Measurements from ENCODE around the gene ARL3.

The ARL3 gene

GRCh38 chr10:102630663-102631062 is 83.5 kb downstream of the ARL3 start:
- no peak overlapping the region for H3K4me3 ChIP-seq (replicated peaks in 1 of 2; ENCODE audit: low read depth in 2 of 2, low read length in 2 of 2)
- TF ChIP-seq CTCF (IDR thresholded peaks at IDR 0.05; ENCODE audit: low read depth, low read length) = no peak
- DNase-seq (ENCODE audit: low read depth in 2 of 2) = no peak

DNA sequence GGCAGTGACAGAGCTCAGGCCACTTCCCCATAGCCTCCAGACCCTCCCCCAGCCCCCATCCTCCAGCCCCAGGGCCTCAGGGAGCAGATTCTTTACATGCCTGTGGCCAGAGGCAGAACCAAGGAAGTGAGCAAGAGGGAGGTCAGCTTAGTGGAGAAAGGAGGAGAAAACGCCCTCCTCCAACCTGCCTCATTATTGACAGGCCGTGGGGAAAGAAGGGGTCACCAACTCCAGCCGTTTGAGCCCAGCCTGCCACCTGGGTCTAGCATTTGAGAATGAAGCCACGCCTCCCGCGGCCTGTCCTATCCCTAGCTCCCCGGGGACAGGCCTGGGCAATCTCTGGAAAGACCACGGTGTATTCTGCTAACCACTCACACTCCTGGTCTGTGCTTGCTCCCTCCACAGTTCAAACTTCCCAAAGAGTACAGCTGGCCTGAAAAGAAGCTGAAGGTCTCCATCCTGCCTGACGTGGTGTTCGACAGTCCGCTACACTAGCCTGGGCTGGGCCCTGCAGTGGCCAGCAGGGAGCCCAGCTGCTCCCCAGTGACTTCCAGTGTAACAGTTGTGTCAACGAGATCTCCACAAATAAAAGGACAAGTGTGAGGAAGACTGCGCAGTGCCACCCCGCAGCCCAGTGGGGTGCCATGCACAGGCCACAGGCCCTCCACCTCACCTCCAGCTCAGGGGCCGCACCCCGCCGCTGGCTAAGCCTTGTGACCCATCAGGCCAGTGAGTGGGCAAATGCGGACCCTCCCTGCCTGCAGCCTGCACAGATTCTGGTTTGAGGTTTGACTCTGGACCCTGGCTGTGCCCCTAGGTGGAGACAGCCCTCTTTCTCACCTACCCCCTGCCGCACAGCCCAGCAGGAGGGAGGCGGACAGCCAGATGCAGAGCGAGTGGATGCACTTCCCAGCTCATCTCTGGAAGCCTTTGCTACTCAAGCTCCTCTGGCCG is 84.3 kb downstream of the ARL3 start:
- DNase-seq (ENCODE audit: low read depth in 2 of 2) = peak; percentile 90 to 93
- TF ChIP-seq CTCF (IDR thresholded peaks at IDR 0.05; ENCODE audit: low read depth, low read length) = no peak
- no peak overlapping the region for H3K4me3 ChIP-seq (replicated peaks in 1 of 2; ENCODE audit: low read depth in 2 of 2, low read length in 2 of 2)

- peak; percentile 5 for TF ChIP-seq CTCF (IDR thresholded peaks at IDR 0.05; ENCODE audit: low read depth, low read length)
- peak in 1 of 2 donors; percentile 56 for DNase-seq (ENCODE audit: low read depth in 2 of 2)
These were observed 85.7 kb downstream of the ARL3 start for GRCh38 chr10:102628451-102628911.

DNA sequence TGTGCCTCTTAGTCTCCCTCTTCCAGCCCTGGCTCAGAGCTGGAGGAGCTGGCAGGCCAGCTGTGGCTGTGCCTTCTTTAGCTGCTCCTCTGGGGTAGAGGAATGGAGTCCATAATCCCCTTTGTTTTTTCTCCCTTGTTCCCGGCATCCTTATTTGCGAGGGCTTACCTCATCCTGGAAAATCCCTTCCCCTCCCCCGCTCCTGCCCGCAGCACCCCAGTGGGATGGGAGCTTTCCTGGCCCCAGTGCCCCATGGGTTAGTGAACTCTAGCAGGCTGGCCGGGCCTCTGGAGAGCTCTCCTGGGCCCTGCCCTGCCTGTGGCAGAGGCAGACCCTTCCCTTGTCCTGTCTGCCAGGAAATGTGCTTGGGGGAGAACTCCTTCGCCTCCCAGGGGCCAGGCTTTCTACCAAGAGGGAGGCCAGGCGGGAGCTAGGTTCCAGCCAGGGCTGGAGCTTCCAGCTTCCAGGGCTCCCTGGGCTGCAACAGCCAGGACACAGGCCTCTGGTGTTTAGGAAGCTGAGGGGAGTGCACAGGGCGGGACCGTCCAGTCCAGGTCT is 86.4 kb downstream of the ARL3 start:
- H3K4me3 ChIP-seq (replicated peaks in 1 of 2; ENCODE audit: low read depth in 2 of 2, low read length in 2 of 2) = no peak overlapping the region
- DNase-seq (ENCODE audit: low read depth in 2 of 2) = peak; percentile 86
- no peak for TF ChIP-seq CTCF (IDR thresholded peaks at IDR 0.05; ENCODE audit: low read depth, low read length)

More at GRCh38 chr10:102628451-102628911, 85.7 kb downstream of the ARL3 start:
- no peak overlapping the region for H3K4me3 ChIP-seq (replicated peaks in 1 of 2; ENCODE audit: low read depth in 2 of 2, low read length in 2 of 2)

GRCh38 chr10:102627291-102627735 is 86.9 kb downstream of the ARL3 start:
- DNase-seq (ENCODE audit: low read depth in 2 of 2) = peak in 1 of 2 donors; percentile 43
- no peak for TF ChIP-seq CTCF (IDR thresholded peaks at IDR 0.05; ENCODE audit: low read depth, low read length)
- H3K4me3 ChIP-seq (replicated peaks in 1 of 2; ENCODE audit: low read depth in 2 of 2, low read length in 2 of 2) = no peak overlapping the region

GRCh38 chr10:102626026-102626685 is 88.0 kb downstream of the ARL3 start:
- DNase-seq (ENCODE audit: low read depth in 2 of 2) = no peak
- no peak overlapping the region for H3K4me3 ChIP-seq (replicated peaks in 1 of 2; ENCODE audit: low read depth in 2 of 2, low read length in 2 of 2)
- no peak for TF ChIP-seq CTCF (IDR thresholded peaks at IDR 0.05; ENCODE audit: low read depth, low read length)

All from cardiac fibroblast (primary cell).